ENCODE data around the gene DDX5. TPM values are rescaled to one million over a fixed set of nuclear protein-coding genes. Genes with fewer than 3 reads are reported as not detected.

Gene DDX5
- total RNA-seq, 1 donor from 2014 or later: 884 TPM

DNA sequence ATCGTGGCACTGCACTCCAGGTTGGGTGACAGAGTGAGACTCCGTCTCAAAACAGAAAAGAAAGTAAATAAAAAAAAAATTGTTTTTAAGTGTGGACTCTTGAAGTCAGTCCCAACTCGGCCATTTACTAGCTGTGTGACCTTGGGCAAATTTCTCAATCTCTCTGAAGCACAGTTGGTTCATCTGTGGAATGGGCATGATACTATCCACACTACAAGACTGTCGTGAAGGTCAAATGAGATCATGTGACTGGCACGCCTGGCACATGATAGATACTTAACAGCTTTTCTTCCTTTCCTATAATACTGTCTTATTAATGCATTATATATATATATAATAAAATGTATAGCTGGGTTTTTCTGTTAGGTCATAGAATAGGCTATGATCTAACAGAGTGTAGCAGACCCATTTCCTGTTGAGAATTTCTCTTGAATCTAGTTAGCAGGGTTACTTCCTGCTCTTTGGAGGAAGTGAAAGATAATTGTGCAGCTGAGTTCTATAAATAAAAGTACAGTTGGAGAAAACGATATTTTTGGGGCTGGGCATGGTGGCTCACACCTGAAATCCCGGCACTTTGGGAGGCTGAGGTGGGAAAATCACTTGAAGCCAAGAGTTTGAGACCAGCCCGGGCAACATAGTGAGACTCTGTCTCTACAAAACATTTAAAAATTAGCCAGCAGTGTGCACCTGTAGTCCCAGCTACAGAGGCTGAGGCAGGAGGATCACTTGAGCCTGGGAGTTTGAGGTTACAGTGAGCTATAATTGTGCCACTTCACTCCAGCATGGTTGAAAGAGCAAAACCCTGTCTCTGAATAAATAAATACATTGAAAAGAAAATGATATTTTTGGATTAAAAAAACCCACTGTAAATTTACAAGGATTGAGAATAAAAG lies 49.9 kb downstream of the DDX5 start:
- intact Hi-C loops (cut with micrococcal nuclease): loop anchor here (2.0 kb wide), 1 partner anchor 13 kb away; no protein-coding TSS in a partner anchor

DNA sequence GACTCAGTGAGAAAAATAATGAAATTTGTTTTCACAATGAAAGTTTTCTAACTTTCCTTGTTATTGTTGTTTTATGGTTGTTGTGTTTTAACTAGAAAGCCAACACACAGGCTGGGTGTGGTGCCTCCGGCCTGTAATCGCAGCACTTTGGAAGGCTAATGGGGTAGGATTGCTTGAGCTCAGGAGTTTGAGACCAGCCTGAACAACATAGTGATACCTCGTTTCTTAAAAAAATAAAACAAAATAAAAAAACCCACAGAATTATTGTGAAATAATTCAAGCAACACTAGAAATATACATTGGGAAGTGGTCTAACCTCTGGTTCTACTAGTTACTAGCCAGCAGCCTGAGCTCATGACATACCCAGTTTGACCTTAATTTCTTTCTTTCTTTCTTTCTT lies 56.5 kb downstream of the DDX5 start:
- intact Hi-C loops (cut with micrococcal nuclease): no loop called here

DNA sequence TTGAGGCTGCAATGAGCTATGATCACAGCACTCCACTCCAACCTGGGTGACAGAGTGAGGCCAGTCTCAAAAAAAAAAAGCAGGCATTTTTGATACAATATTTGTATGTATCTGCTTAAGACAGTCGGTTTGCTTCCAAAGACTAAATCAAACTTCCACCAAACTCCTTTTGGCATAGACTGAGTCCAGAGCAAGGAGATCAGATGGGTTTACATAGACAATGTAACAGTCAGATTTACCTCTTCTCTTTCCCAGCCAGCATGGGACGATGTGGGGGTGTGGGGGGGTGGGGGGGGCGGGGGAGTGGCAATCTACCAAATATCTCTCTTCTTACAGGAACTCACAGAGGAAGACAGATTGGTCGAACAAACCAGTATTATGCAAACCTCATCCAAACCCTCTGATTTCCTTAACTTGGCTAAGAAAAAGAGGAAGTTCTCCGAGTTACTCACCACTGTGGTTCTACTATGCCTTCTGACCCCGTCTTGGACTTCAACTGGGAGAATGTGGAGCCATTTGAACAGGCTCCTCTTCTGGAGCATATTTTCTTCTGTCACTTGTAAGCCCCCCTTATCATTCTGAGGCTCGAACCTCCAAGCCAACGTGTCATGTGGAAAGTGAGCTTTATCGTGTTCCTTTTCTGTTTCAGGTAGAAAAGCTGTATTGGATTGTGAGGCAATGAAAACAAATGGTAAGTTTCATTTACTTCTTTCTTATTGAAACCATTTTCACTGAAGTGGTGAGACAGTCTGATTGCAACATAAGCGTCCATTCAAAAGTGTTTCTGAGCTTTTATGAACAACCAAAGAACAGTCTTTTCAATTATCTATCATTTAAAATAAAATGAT lies 57.2 kb downstream of the DDX5 start, which contains the start of gene MILR1:
MILR1 (plus strand) TSS at position 451 of the 848 bp plus-strand sequence; CDS start at position 505, 54 bp downstream.
- intact Hi-C loops (cut with micrococcal nuclease): no loop called here

Other genes starting within 250 kb of the DDX5 start
- gene TEX2, start 243.0 kb downstream of the DDX5 start, total RNA-seq: 14.6 and 15.9 TPM in 2 replicates
- 6.5 and 7.9 TPM in 2 replicates for gene PECAM1, start 115.4 kb downstream of the DDX5 start, total RNA-seq
- 3.6 and 5.4 TPM in 2 replicates for gene MILR1, start 57.2 kb downstream of the DDX5 start, total RNA-seq
- gene POLG2, start 9.2 kb downstream of the DDX5 start, total RNA-seq: 29.3 and 31.8 TPM in 2 replicates
- 48.3 and 51.6 TPM in 2 replicates for gene CEP95, start 688 bp upstream of the DDX5 start, total RNA-seq
- gene SMURF2, start 156.0 kb upstream of the DDX5 start, total RNA-seq: 13.5 and 16.8 TPM in 2 replicates